Right lobe of liver (tissue), 4 donors: ENCODE results near the gene CERCAM.

Experiments used
- CTCF ChIP-seq, 4 donors: fragments of 200-600 bp in 3 of 4; fragments of 450-650 bp in 1 of 4; IDR thresholded peaks; one replicate each; pipeline versions ENCODE4 v1.5.1 to v1.8.0; 2016 to 2022; ENCODE audit warnings: antibody characterized with exemption in 4 of 4, mild to moderate bottlenecking in 2 of 4
- POLR2A ChIP-seq: fragments of 450-650 bp; IDR thresholded peaks from one replicate; pipeline ENCODE4 v1.6.1; 2017; ENCODE audit warnings: antibody characterized with exemption, mild to moderate bottlenecking
- donor health status: DM: no; HTN: no; CAD: no.
- donor health status: DM: no; HTN: no; CAD: no.
- donor health status: DM: no; HTN: yes; CAD: no.

GRCh38 chr9:128371630-128372117, 49.0 kb upstream of the CERCAM start:
- TF ChIP-seq CTCF (IDR thresholded peaks at IDR 0.05), result no peak
- TF ChIP-seq POLR2A, result no peak
